ENCODE measurements around the gene ARHGAP15. TPM values are rescaled to one million over a fixed set of nuclear protein-coding genes. Genes with fewer than 3 reads are reported as not detected.

The ARHGAP15 gene
- total and polyA plus RNA-seq, 9 donors = 1.5 to 10.0 (median 2.6) TPM

DNA sequence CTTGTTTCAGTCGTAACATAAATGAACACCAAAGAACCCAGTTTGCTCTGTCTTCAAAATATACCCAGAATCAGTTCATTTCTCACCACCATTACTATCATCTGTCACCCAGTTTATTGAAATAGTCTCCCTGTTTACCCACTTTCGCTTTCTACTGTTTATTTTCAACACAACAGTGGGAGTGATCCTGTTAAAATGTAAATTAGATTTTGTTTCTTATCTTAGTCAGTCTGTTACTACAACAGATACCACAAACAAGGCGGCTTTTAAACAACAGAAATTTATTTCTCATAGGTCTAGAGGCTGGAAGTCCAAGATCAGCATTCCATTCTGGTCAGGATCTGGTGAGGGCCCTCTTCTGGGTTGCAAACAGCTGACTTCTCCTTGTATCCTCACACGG is 74.8 kb downstream of the ARHGAP15 start:
- 76 to 89% (median 81%) methylated on average over 4 of the region's 4 CpGs for WGBS, 3 donors
- Histone ChIP-seq H3K4me3 (no peak overlapping the region), H3K9me3 (no peaks in the 10 kb centered on the region), H3K27ac (no peak overlapping the region), H3K36me3 (no peaks in the 10 kb centered on the region), H3K27me3 (no peaks in the 10 kb centered on the region), H3K4me1 (ENCODE audit: insufficient read depth) (no peaks in the 10 kb centered on the region)
- intact Hi-C loops (cut with DNase I) = no loop called here
- DNase-seq = no peak
- no peak for TF ChIP-seq EP300 (IDR thresholded peaks at IDR 0.05)
- TF ChIP-seq POLR2A (IDR thresholded peaks at IDR 0.05) = no peak
- TF ChIP-seq, protein P1, sequence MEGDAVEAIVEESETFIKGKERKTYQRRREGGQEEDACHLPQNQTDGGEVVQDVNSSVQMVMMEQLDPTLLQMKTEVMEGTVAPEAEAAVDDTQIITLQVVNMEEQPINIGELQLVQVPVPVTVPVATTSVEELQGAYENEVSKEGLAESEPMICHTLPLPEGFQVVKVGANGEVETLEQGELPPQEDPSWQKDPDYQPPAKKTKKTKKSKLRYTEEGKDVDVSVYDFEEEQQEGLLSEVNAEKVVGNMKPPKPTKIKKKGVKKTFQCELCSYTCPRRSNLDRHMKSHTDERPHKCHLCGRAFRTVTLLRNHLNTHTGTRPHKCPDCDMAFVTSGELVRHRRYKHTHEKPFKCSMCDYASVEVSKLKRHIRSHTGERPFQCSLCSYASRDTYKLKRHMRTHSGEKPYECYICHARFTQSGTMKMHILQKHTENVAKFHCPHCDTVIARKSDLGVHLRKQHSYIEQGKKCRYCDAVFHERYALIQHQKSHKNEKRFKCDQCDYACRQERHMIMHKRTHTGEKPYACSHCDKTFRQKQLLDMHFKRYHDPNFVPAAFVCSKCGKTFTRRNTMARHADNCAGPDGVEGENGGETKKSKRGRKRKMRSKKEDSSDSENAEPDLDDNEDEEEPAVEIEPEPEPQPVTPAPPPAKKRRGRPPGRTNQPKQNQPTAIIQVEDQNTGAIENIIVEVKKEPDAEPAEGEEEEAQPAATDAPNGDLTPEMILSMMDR (IDR thresholded peaks at IDR 0.05) = no peak

GRCh38 chr2:143205106-143205764 is 76.0 kb downstream of the ARHGAP15 start:
- DNase-seq = no peak
- intact Hi-C loops (cut with DNase I) = no loop called here
- H3K9me3 ChIP-seq = no peaks in the 10 kb centered on the region
- TF ChIP-seq, protein P1 (IDR thresholded peaks at IDR 0.05) = no peak
- TF ChIP-seq EP300 (IDR thresholded peaks at IDR 0.05) (no peak), POLR2A (IDR thresholded peaks at IDR 0.05) (no peak)
- H3K27me3 ChIP-seq = no peaks in the 10 kb centered on the region
- 89 to 94% (median 92%) methylated on average over 1 of the region's 1 CpG for WGBS, 3 donors
- no peak overlapping the region for H3K4me3 ChIP-seq
- no peaks in the 10 kb centered on the region for H3K4me1 ChIP-seq (ENCODE audit: insufficient read depth)
- no peak overlapping the region for H3K27ac ChIP-seq
- no peaks in the 10 kb centered on the region for H3K36me3 ChIP-seq

DNA sequence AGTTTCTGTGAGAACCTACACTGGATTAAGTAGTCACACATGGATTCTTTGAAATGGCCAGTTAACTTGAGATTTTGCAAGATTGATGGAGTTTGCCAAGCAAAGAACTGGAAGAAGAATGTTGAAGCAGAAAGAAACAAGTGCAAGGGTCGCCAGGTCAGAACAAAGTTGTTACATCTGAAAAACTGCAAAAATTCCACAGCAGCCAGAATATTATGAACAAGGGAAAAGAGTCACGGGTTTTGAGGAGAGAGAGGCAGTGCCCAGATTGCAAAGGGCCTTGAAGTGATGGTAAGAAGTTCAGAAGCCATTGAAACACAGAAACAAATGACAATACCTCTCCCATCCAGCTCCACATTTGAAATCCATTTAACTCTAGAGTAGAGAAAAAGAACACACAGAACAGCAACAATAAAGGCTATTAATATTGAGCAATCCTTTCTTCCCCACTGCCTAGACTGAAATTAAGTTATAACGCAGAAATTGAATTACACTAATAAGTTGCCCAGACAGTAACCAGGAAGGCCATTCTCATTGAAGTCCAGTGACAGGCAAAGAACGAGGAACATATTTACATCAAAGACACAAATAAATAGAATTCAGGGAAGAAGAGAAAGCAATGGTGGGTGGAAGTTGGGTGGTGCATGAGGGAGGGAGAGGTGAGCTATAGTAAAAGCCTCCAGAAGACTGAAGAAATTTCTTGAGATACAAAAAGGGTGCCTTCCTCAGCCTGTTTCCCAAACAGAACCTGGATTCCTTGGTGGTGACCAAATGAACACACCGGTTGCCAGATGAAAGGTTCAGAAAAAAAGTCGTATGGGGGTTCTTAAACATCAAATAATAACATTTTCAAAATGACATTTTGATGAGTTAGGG is 80.6 kb downstream of the ARHGAP15 start:
- Histone ChIP-seq H3K36me3 (no peaks in the 10 kb centered on the region), H3K27ac (no peak overlapping the region), H3K4me3 (no peak overlapping the region), H3K4me1 (ENCODE audit: insufficient read depth) (no peaks in the 10 kb centered on the region), H3K27me3 (no peaks in the 10 kb centered on the region), H3K9me3 (no peaks in the 10 kb centered on the region)
- TF ChIP-seq EP300 (IDR thresholded peaks at IDR 0.05) (no peak), POLR2A (IDR thresholded peaks at IDR 0.05) (no peak)
- TF ChIP-seq, protein P1 (IDR thresholded peaks at IDR 0.05) = no peak
- DNase-seq = no peak
- intact Hi-C loops (cut with DNase I) = no loop called here
- whole genome bisulfite sequencing, 3 donors = 57 to 66% (median 63%) methylated on average over 6 of the region's 6 CpGs

DNA sequence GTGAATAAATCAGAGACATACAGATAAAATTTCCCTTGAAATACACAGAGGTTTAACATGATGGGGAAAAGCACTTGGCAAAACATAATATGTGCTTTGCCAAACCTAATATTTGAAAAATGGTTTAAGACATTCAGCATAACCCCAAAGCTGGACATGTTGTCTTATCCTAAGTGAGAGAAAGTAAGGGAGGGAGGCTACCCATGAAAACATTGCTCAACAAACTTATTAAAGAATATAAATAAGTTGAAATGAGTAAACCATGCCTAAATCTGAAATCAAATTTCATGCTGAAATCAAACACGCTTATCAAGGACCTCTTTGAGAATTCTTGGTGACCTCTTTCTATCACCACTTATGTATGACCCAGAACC is 81.2 kb downstream of the ARHGAP15 start:
- H3K4me3 ChIP-seq = no peak overlapping the region
- no peak for TF ChIP-seq POLR2A (IDR thresholded peaks at IDR 0.05)
- no peak for TF ChIP-seq EP300 (IDR thresholded peaks at IDR 0.05)
- TF ChIP-seq, protein P1 (IDR thresholded peaks at IDR 0.05) = no peak
- intact Hi-C loops (cut with DNase I) = no loop called here
- no peaks in the 10 kb centered on the region for H3K4me1 ChIP-seq (ENCODE audit: insufficient read depth)
- no peaks in the 10 kb centered on the region for H3K27me3 ChIP-seq
- 72 to 98% (median 94%) methylated on average over 1 of the region's 1 CpG for WGBS, 3 donors
- H3K27ac ChIP-seq = no peak overlapping the region
- DNase-seq = no peak
- no peaks in the 10 kb centered on the region for H3K36me3 ChIP-seq
- no peaks in the 10 kb centered on the region for H3K9me3 ChIP-seq
